ENCODE data around the gene CPT1A.

The CPT1A gene

GRCh38 chr11:68776442-68777235 is 65.1 kb downstream of the CPT1A start:
- Histone ChIP-seq H2AFZ (ENCODE audit: low read length) (no peak overlapping the region), H3F3A (ENCODE audit: low read depth) (no peaks in the 10 kb centered on the region), H3K9me3 (ENCODE audit: insufficient read depth, low read depth, low read length) (no peaks in the 10 kb centered on the region), H3K36me3 (ENCODE audit: insufficient read depth, low read length) (peaks cover 89% of the 10 kb centered on the region), H3K4me2 (ENCODE audit: low read depth, low read length, poor library complexity, severe bottlenecking) (no peak overlapping the region), H3K79me2 (ENCODE audit: insufficient read depth, low read length) (no peaks in the 10 kb centered on the region), H4K20me1 (ENCODE audit: insufficient read depth, low read length, poor library complexity, severe bottlenecking) (no peaks in the 10 kb centered on the region), H3K27me3 (ENCODE audit: insufficient read depth, low read length, poor library complexity, severe bottlenecking) (no peaks in the 10 kb centered on the region), H3K9ac (ENCODE audit: low read depth, low read length, poor library complexity, severe bottlenecking) (no peak overlapping the region), H3K4me1 (ENCODE audit: insufficient read depth, low read length, poor library complexity, severe bottlenecking) (no peaks in the 10 kb centered on the region), H3K4me3 (ENCODE audit: low read length, poor library complexity, severe bottlenecking) (no peak overlapping the region), H3K9me2 (replicated peaks; ENCODE audit: low read depth, low read length) (no peaks in the 10 kb centered on the region)
- TF ChIP-seq CTCF (conservative IDR thresholded peaks at IDR 0.05; ENCODE audit: low read length) (no peak), EZH2phosphoT487 (IDR thresholded peaks at IDR 0.05; ENCODE audit: borderline replicate concordance) (no peak)

- H3K27me3 ChIP-seq (ENCODE audit: insufficient read depth, low read length, poor library complexity, severe bottlenecking) = no peaks in the 10 kb centered on the region
- no peaks in the 10 kb centered on the region for H3K9me3 ChIP-seq (ENCODE audit: insufficient read depth, low read depth, low read length)
- H2AFZ ChIP-seq (ENCODE audit: low read length) = no peak overlapping the region
- no peak overlapping the region for H3K9ac ChIP-seq (ENCODE audit: low read depth, low read length, poor library complexity, severe bottlenecking)
- H3K36me3 ChIP-seq (ENCODE audit: insufficient read depth, low read length) = peaks cover 91% of the 10 kb centered on the region
- TF ChIP-seq EZH2phosphoT487 (IDR thresholded peaks at IDR 0.05; ENCODE audit: borderline replicate concordance) = no peak
- no peak for TF ChIP-seq CTCF (conservative IDR thresholded peaks at IDR 0.05; ENCODE audit: low read length)
- no peaks in the 10 kb centered on the region for H3F3A ChIP-seq (ENCODE audit: low read depth)
- H3K4me3 ChIP-seq (ENCODE audit: low read length, poor library complexity, severe bottlenecking) = no peak overlapping the region
- no peaks in the 10 kb centered on the region for H3K79me2 ChIP-seq (ENCODE audit: insufficient read depth, low read length)
- no peaks in the 10 kb centered on the region for H4K20me1 ChIP-seq (ENCODE audit: insufficient read depth, low read length, poor library complexity, severe bottlenecking)
- H3K4me2 ChIP-seq (ENCODE audit: low read depth, low read length, poor library complexity, severe bottlenecking) = no peak overlapping the region
- no peaks in the 10 kb centered on the region for H3K4me1 ChIP-seq (ENCODE audit: insufficient read depth, low read length, poor library complexity, severe bottlenecking)
- H3K9me2 ChIP-seq (replicated peaks; ENCODE audit: low read depth, low read length) = no peaks in the 10 kb centered on the region
Measured at GRCh38 chr11:68775951-68776388, 65.7 kb downstream of the CPT1A start.

- Histone ChIP-seq H3K79me2 (ENCODE audit: insufficient read depth, low read length) (no peaks in the 10 kb centered on the region), H2AFZ (ENCODE audit: low read length) (no peak overlapping the region), H3K27me3 (ENCODE audit: insufficient read depth, low read length, poor library complexity, severe bottlenecking) (no peaks in the 10 kb centered on the region), H3K9me3 (ENCODE audit: insufficient read depth, low read depth, low read length) (no peaks in the 10 kb centered on the region), H3F3A (ENCODE audit: low read depth) (no peaks in the 10 kb centered on the region), H3K4me3 (ENCODE audit: low read length, poor library complexity, severe bottlenecking) (no peak overlapping the region), H3K4me1 (ENCODE audit: insufficient read depth, low read length, poor library complexity, severe bottlenecking) (no peaks in the 10 kb centered on the region), H3K36me3 (ENCODE audit: insufficient read depth, low read length) (peaks cover 91% of the 10 kb centered on the region), H3K9me2 (replicated peaks; ENCODE audit: low read depth, low read length) (no peaks in the 10 kb centered on the region), H4K20me1 (ENCODE audit: insufficient read depth, low read length, poor library complexity, severe bottlenecking) (no peaks in the 10 kb centered on the region), H3K4me2 (ENCODE audit: low read depth, low read length, poor library complexity, severe bottlenecking) (no peak overlapping the region), H3K9ac (ENCODE audit: low read depth, low read length, poor library complexity, severe bottlenecking) (no peak overlapping the region)
- TF ChIP-seq EZH2phosphoT487 (IDR thresholded peaks at IDR 0.05; ENCODE audit: borderline replicate concordance) (no peak), CTCF (conservative IDR thresholded peaks at IDR 0.05; ENCODE audit: low read length) (no peak)
Measured at GRCh38 chr11:68774194-68774585, 67.5 kb downstream of the CPT1A start.
